Skeletal muscle cell (primary cell): ENCODE measurements around the gene BOD1.
A peak's percentile ranks its signal among the peaks of the same experiment; 100 is the strongest.
"Not testable (repeated sequence)": the region's sequence is repeated elsewhere in the genome, so short reads cannot be mapped to it uniquely, and the experiment has no call there.

Experiments used
- DNase-seq: peaks from one replicate; pipeline ENCODE4 v3.0.0-alpha.2; 2010; ENCODE audit warnings: low read depth
- H3K4me3 ChIP-seq: 2 replicates; pipeline ENCODE4 v1.5.1; 2011; ENCODE audit warnings: low read depth, mild to moderate bottlenecking, control low read depth, low read length, moderate library complexity

The BOD1 gene

DNA sequence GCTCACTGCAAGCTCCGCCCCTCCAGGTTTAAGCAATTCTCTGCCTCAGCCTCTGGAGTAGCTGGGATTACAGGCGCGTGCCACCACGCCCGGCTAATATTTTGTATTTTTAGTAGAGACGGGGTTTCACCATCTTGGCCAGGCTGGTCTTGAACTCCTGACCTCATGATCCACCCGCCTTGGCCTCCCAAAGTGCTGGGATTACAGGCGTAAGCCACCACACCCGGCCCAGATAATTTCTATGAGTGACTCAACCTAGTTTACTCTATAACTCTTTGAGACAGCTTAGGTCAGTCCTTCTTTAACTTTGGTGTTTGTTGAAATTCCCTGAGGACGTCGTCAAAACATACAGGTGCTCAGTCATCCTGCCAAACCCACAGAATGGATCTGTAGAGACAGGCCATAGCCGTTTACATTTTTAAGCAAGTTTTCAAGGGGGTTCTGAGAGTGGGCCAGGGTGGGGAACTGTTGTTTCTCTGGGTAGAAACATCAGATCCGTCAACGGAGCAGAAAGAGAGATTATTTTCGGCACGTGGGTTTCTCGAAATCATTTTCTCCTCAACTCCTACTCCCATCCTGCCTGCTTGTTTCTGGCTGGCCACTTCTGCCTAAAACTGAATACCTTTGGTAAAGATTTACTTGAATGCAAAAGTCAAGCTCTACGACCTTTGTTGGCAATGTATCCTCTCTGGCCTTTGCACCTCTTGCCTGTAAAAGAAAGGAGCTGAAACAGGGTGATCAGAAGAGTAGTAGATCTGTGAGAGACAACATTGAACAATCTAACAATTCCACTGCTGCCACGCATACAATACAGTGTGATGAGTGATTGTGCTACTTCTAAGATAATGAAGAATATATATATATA, 6.0 kb upstream of the BOD1 start:
- DNase-seq: no peak

GRCh38 chr5:173620784-173621183, 4.3 kb upstream of the BOD1 start:
- DNase-seq: no peak
- H3K4me3 ChIP-seq: no peak overlapping the region

More for the DNA sequence above, 6.0 kb upstream of the BOD1 start:
- H3K4me3 ChIP-seq: no peak overlapping the region

- no peak overlapping the region for H3K4me3 ChIP-seq
- DNase-seq: no peak
Measured at GRCh38 chr5:173618927-173619519, 2.6 kb upstream of the BOD1 start.

DNA sequence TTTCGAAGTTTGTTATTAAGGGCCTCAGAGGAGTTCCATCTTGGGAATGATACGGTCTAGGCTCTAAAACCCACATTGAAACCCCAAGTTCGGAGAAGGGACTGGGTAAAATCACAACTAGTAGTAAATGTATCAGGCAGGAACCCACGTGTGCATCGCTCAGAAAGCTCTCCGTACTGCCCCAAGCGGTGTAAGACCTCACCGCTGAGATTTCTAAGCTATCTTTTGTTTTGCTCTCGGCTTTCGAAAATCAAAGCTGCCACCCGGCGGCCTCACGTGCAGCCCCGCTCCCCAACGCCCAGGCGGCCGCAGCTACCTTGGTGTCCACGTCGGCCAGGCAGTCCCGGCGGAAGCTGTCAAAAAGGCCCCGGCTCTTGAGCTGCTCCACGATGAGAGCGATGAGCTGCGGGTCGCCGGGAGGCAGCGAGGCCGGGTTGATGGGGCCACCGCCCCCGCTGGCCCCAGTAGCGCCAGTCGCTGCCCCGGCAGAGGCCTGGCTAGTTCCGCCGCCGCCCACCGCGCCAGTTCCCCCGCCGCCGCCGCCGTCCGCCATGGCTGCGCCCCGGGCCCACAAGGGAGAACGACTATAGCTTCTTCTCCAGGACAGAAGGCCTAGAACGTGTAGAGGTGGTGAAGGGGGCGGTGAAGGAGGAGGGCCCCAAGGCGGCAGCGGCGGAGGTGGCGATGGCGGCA, 420 bp downstream of the BOD1 start:
- DNase-seq: peak; percentile 33
- peak overlapping the region; percentile 89 for H3K4me3 ChIP-seq

GRCh38 chr5:173614591-173614990, 1.9 kb downstream of the BOD1 start:
- peak overlapping the region; percentile 89 for H3K4me3 ChIP-seq
- no peak for DNase-seq

DNA sequence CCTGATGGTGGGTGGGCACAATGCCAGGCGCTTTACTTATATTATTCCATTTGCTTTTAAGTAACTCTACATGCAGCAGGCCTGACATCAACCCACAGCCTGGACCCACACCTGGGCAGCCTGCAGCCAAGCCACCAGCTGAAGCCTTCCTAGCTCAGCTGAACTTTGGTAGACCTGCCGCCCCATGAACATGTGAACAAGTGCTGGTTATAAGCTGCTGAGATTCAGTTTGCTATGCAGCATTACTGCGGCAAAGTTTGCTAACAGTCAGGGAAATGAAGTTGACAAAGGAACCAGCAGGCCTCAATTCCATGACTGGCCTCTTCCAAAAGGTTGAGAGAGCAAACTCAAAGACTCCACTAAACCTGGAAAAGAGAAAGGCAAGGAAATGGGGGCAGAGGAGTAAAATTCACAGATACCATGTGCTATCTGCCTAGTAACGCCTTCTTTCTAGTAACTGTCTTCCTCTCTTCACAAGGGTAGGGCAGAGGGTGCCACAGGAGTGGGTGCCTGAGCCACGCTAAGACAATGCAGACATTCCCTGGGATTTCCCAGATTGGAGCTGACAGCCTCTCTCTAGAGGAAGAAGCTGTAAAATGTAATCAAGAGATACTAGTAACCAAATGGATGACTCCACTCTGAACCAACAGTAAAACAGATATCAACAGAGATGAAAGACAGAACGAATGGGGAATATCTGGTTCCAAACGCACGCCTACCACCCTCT, 2.9 kb downstream of the BOD1 start:
- H3K4me3 ChIP-seq: no peak overlapping the region
- no peak for DNase-seq

DNA sequence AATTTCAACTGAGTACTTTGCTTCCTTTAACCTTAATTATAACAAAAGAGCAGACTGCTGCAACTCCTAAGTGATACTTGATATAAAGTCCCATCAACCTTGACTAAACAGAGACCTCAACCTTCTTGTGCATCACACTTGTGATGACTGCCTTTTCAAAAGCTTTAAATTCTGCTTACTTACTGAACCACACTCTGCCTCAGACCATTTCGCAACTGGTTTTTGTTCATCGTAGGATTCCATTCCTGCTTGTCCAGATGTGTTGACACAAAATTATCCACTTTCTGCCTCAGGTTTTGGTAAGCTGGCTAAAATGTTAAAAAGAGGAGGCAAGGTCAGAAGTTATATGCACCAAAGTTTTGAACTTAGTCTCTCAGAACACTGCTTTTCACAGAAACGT, 3.5 kb downstream of the BOD1 start:
- DNase-seq: no peak
- H3K4me3 ChIP-seq: no peak overlapping the region

DNA sequence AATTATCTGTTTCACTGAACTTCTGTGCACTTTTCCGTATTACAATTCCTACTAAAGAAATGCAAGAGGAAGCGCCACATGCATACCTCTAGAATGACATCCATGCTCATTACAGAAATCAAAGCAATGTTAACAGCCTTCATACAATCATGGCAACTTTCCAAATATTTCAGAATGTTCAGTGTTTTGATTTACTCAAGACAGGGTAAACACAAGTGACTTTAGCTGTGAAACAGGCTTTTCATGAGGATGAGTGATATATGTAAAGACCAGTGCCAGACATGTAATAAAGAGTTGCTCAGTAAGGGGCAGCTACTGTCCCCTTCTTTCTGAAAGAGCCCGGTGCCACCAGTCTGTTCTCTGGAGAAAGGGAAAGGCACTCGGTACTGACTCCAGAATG, 4.7 kb downstream of the BOD1 start:
- no peak for DNase-seq

GRCh38 chr5:173604141-173604540, 12.3 kb downstream of the BOD1 start:
- no peak for DNase-seq
- H3K4me3 ChIP-seq: no peak overlapping the region

More for the DNA sequence above, 4.7 kb downstream of the BOD1 start:
- H3K4me3 ChIP-seq: no peak overlapping the region

GRCh38 chr5:173602423-173602822, 14.0 kb downstream of the BOD1 start:
- no peak overlapping the region for H3K4me3 ChIP-seq
- DNase-seq: no peak

GRCh38 chr5:173598686-173599085, 17.8 kb downstream of the BOD1 start:
- H3K4me3 ChIP-seq: no peak overlapping the region
- DNase-seq: no peak

DNA sequence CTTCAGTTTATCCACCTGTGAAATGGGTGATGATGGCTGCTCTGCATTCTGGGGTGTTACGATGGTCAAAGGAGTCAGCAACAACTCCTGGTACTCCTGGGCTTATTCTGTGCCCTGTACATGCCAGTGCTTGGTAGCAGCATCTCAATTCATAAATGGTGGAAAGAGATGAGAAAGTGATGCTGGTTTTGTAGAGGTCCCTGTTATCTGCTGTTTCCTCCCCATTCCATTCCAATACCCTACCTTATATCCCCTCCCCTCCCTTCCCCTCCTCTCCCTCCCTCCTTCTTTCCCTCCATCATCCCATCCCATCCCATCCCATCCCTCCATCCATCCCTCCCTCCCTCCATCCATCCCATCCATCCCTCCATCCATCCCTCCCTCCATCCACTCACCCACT, 19.1 kb downstream of the BOD1 start:
- no peak overlapping the region for H3K4me3 ChIP-seq
- DNase-seq: no peak

DNA sequence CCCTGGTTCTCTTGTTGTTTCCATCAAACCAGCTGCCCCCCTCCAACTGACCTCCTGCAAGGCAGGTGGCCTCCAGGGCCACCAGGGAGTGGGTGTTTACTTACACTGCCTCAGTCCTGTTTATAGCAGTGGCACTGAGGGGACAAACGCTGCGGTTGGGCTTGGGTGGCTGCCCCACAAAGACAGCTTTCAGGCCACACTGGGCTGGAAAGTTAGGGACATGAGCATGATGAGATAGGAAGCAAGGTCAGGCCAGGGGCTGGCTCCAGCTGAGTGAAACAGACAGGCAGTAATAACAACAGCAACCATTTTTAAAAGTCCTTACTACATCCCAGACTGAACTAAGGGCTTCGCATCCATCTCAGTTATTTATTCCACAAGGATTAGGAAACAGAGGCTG, 20.6 kb downstream of the BOD1 start:
- no peak overlapping the region for H3K4me3 ChIP-seq
- DNase-seq: no peak

DNA sequence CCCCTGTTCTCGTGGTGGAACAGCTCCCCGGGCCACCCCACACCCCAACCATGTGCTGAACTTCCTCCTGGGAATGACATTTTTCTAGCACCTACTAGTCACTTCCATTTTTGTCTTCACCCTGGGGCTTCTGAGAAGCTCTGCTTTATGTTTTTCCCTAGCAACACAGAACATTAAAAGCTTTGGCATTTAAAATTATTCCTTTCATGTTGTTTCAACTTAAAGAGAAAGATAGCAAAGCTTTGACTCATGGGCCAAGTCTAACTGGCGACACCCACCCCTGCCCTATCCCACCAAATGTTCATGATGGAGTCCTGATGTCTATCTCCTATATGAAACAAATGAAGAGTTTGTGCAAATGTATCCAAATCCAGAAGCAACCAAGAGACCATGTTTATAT, 22.4 kb downstream of the BOD1 start:
- no peak for DNase-seq
- no peak overlapping the region for H3K4me3 ChIP-seq

- no peak overlapping the region for H3K4me3 ChIP-seq
- DNase-seq: no peak
Measured at GRCh38 chr5:173592050-173592669, 24.3 kb downstream of the BOD1 start.

DNA sequence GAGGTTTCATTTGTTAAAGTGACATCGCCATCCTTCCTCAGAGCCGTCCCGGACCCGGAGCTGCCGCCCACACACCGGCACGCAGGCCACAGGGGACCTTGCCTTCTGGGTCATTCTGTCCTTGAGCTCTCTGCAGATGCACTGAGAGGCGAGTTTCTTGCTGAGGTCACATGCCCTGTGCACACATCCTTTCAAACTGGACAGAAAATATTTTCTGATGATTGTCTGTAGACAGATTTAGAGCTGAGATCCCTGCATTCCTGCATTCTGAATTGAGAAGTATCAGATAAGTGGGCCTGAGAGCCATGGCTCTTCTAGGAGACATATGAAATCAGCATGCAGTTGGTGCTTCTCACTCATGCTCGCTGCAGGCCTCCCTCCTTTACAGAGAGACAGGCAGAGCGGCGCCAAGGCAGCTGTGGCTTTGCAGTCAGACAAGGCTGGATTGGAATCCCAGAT, 25.4 kb downstream of the BOD1 start:
- no peak overlapping the region for H3K4me3 ChIP-seq
- no peak for DNase-seq

GRCh38 chr5:173590436-173591055, 25.9 kb downstream of the BOD1 start:
- no peak for DNase-seq
- no peak overlapping the region for H3K4me3 ChIP-seq

- DNase-seq, H3K4me3 ChIP-seq: not testable (repeated sequence)
Measured at GRCh38 chr5:173586133-173586532, 30.3 kb downstream of the BOD1 start.

DNA sequence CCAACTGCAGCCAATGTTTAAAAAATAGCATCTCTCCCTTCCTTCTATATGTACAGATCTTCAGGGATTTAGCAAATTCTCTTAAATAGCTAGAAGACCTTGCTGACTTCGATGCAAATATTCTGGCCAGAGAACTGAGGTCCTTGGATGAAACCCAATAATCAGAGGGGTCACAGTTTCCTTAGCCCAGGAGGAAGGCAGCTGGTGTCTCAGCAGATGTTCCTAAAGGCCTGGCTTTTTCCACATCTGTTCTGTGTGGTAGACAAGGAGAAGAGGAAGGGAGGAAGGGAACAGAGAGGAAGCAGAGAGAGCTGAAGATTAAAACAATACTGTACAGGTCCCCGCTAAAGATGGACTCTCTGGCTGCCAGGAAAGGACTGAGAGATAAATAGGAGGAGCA, 33.1 kb downstream of the BOD1 start:
- DNase-seq: no peak
- H3K4me3 ChIP-seq: no peak overlapping the region
